ENCODE results near the gene ZNF469.

DNA sequence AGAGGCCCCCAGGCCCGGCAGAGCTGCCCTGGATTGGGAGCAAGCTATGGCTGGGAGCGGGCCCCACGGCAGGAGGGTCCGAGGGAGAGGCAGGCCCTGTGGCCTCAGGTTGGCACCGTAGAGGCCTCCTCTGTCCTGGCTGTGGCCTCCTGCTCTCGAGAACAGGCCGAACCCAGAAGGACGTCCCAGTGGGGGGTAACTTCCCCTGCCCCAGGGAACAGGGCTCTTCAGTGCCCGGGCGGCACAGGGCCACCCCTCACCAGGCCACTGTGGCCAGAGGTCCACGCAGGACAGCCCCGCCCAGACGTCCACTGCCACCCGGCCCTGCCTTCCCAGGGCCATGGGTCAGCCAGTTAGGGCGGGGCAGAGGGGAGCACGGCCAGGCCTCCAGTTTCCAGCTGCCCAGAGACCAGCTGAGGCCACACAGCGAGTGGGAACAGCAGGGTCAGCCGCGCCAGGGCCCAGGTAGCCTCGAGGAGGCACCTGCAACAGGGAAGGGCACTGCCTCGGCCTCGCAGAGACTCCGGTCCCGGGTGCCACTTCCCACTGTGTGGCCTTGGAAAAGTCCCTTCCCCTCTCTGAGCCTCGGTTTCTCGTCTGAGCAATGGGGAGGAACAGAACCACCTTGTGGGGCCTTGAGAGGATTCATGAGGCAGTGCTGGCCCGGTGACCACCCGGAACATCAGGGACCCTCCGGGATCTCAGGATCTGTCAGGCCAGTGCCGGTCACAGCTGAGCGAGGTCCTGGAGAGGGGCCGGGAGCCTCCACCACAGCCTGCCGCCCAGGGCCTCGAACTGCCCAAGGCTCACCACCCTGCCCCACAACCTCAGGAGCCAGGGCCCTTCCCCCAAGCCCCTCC is 32.0 kb downstream of the ZNF469 start:
- TF ChIP-seq, protein P1, sequence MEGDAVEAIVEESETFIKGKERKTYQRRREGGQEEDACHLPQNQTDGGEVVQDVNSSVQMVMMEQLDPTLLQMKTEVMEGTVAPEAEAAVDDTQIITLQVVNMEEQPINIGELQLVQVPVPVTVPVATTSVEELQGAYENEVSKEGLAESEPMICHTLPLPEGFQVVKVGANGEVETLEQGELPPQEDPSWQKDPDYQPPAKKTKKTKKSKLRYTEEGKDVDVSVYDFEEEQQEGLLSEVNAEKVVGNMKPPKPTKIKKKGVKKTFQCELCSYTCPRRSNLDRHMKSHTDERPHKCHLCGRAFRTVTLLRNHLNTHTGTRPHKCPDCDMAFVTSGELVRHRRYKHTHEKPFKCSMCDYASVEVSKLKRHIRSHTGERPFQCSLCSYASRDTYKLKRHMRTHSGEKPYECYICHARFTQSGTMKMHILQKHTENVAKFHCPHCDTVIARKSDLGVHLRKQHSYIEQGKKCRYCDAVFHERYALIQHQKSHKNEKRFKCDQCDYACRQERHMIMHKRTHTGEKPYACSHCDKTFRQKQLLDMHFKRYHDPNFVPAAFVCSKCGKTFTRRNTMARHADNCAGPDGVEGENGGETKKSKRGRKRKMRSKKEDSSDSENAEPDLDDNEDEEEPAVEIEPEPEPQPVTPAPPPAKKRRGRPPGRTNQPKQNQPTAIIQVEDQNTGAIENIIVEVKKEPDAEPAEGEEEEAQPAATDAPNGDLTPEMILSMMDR (IDR thresholded peaks at IDR 0.05; ENCODE audit: poor library complexity, severe bottlenecking) = no peak
- TF ChIP-seq EZH2 (IDR thresholded peaks at IDR 0.05; ENCODE audit: borderline replicate concordance, insufficient read depth, low read length, poor library complexity, severe bottlenecking) = no peak

Data from neural cell (in vitro differentiated cells).